Measurements from ENCODE around the gene ARHGAP24.

ARHGAP24 gene

GRCh38 chr4:85591406-85592098, 116.6 kb downstream of the ARHGAP24 start:
- DNase-seq: no peak

- DNase-seq: no peak
These were observed 120.3 kb downstream of the ARHGAP24 start for GRCh38 chr4:85595098-85595775.

GRCh38 chr4:85595796-85596559, 121.0 kb downstream of the ARHGAP24 start:
- no peak for DNase-seq

GRCh38 chr4:85598936-85599335, 124.0 kb downstream of the ARHGAP24 start:
- DNase-seq: no peak

- no peak for DNase-seq
These were observed 125.6 kb downstream of the ARHGAP24 start for GRCh38 chr4:85600501-85600900.

- no peak for DNase-seq
These were observed 128.7 kb downstream of the ARHGAP24 start for GRCh38 chr4:85603437-85604336.

GRCh38 chr4:85606505-85606904, 131.6 kb downstream of the ARHGAP24 start:
- no peak for DNase-seq

GRCh38 chr4:85607624-85608023, 132.7 kb downstream of the ARHGAP24 start:
- no peak for DNase-seq

- no peak for DNase-seq
These were observed 135.5 kb downstream of the ARHGAP24 start for GRCh38 chr4:85610450-85610849.

- no peak for DNase-seq
These were observed 136.7 kb downstream of the ARHGAP24 start for GRCh38 chr4:85611661-85612060.

GRCh38 chr4:85613901-85614300, 139.0 kb downstream of the ARHGAP24 start:
- no peak for DNase-seq

GRCh38 chr4:85615952-85616351, 141.0 kb downstream of the ARHGAP24 start:
- no peak for DNase-seq

- DNase-seq: no peak
These were observed 142.3 kb downstream of the ARHGAP24 start for GRCh38 chr4:85617202-85617601.

GRCh38 chr4:85632981-85633380, 158.0 kb downstream of the ARHGAP24 start:
- DNase-seq: no peak

- DNase-seq: no peak
These were observed 162.8 kb downstream of the ARHGAP24 start for GRCh38 chr4:85637778-85638177.

- no peak for DNase-seq
These were observed 165.0 kb downstream of the ARHGAP24 start for GRCh38 chr4:85639946-85640345.

- no peak for DNase-seq
These were observed 167.6 kb downstream of the ARHGAP24 start for GRCh38 chr4:85642356-85643100.

- DNase-seq: no peak
These were observed 169.1 kb downstream of the ARHGAP24 start for GRCh38 chr4:85644061-85644460.

- no peak for DNase-seq
These were observed 176.0 kb downstream of the ARHGAP24 start for GRCh38 chr4:85650908-85651307.

GRCh38 chr4:85656759-85657505, 182.0 kb downstream of the ARHGAP24 start:
- DNase-seq: no peak

- no peak for DNase-seq
These were observed 184.0 kb downstream of the ARHGAP24 start for GRCh38 chr4:85658766-85659439.

Data from activated CD4-positive, alpha-beta T cell treated with anti-CD3 and anti-CD28 coated beads, Interleukin-2, amount 50 U/mL, for 16 hours (primary cell).